HPDE6-E6E7 (cell line): Measurements from ENCODE around the gene SKI.
"Not testable (repeated sequence)": the region's sequence is repeated elsewhere in the genome, so short reads cannot be mapped to it uniquely, and the experiment has no call there.

Source experiments
- DNase-seq: peaks from one replicate; pipeline ENCODE4 v3.0.0; 2011; ENCODE audit warnings: missing footprints; ENCODE audit errors: extremely low spot score

SKI gene

DNA sequence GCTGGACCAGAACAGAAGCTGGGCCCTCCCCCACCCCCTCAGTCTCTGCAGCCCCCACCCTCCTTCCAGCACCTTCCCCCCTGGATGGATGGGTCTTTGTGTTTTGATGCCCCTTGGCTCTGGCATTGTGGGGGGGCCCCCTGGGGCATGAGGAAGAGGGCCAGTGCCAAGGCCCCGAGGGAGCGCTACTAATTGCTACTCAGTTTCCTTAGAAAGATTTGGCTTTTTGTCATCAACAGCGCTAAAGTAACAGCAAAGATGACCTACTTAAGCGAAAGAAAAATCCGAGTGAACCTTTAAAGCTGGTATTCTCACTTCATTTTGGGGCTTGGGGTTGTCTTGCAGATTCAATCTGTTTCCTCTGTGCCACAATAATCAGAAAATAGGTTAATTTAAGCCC is 63.5 kb downstream of the SKI start:
- no peak for DNase-seq

- DNase-seq: no peak
These were observed 64.8 kb downstream of the SKI start for GRCh38 chr1:2292725-2293450.

DNA sequence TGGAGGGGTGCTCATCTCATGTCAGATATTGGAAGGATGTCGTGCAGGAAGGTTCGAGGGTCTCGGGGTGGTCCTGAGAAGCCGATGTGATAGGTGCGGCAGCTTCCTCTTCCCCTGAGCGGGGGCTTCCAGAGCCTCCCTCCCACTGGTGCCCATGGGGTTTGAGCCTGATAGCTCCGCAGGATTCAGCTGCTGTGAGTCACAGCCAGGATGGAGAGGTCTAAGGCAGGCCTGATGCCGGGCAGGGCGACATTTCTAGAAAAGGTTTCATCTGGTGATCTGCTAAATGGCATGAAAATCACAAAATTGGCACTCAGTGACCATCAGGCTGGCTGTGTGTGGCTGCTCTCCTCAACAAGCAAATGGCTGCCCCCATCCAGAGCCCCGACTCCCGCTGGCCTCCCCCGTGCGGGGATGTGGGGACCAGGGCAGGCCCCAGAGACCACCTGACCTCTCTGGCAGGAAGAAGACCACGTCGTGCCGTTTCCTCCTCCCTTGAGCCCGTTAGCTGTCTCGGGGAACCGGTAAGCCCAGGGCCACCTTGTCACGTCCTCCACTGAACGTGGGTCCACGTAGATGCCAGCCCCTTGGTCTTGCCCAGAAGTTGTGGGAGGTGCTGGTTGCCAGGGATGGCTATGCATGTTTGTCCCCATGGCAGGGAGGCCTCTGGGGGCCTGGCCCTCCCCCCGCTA is 66.1 kb downstream of the SKI start:
- no peak for DNase-seq

DNA sequence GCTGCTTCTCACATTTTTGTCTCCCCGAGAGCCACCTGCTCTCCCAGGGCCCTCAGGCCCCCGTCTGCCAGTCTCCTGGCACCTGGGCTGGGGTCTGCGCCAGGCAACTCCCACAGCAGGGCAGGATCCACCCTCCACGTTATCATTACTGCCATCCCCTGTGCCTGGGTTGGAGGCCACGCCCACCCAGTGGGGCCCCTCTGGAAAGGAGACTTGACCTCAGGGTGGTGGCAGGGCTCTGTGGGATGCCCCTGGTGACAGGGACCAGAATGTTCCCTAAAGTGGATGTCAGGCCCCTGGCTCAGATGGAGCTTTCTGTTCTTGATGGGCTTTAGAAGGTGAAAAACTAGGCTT is 66.6 kb downstream of the SKI start:
- DNase-seq: no peak

GRCh38 chr1:2295526-2295925 is 67.4 kb downstream of the SKI start:
- no peak for DNase-seq

DNA sequence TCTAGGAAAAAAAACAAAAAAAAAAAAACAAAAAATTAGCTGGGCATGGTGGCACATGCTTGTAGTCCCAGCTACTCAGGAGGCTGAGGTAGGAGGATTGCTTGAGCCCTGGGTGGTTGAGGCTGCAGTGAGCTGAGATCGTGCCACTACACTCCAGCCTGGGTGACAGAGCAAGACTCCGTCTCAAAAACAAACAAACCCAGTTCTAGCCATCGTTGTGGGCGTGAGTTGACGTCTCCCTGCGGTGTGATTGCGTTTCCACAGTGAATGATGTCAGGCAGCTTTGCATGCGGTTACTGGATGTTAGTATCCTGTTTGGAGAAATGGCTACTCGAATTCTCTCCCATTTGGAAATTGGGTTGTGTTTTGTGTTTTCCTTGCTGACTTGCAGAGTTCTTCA is 68.1 kb downstream of the SKI start:
- DNase-seq: not testable (repeated sequence)

- no peak for DNase-seq
These were observed 68.5 kb downstream of the SKI start for GRCh38 chr1:2296614-2297013.

DNA sequence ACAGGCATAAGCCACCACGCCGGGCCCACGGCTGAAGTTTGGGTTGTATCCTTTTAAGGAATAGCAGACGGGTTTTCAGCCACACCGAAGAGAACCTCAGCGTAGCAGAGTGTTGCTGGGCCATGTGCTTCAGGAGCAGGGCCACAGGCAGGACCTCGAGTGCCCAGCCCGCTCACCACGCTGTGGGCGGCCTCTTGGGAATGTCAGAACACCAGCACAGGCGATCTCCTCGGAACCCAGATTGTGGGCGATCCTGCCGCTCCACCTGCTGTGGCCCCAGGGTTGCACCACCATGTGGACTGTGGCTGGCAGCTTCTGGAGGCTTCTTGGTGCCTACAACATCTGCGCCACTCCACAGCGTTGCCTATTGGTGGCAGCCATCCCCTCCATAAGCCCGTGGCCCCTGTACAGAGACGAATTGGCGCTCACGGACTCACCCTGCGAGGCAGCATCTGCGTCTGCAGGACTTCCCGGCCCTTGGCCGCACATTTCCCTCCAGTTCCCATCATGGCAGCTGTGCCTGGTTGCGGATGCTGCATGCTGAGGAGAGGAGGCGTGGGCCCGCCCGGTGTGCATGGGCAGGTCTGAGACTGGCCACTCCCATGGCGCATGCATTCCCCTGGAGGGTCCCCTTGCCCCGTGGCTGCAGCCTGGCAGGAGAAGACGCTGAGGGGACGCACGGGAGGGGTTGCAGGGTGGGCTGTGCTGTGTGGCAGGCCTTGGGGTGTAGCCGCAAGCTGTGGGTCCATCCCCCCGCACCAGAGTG is 69.3 kb downstream of the SKI start:
- DNase-seq: no peak

DNA sequence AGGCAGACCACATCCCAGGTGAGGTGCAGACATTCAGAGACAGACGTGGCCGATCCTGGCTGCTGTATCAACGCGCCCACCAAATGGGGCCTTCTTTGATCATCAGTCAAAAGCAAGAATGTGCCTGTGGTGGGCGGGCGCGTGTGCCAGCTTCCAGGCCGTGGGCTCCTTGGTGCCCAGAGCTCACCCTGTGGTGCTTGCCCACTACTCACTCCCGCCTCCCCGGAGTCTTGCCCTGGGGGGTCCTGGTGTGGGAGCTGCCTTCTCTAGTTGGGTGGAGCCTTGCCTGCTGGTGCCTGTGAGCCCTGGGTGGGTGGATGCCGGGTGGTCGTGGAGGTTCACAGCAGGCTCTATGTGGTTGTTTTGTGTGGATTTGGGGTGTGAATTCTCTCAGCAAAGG is 70.6 kb downstream of the SKI start:
- no peak for DNase-seq

DNA sequence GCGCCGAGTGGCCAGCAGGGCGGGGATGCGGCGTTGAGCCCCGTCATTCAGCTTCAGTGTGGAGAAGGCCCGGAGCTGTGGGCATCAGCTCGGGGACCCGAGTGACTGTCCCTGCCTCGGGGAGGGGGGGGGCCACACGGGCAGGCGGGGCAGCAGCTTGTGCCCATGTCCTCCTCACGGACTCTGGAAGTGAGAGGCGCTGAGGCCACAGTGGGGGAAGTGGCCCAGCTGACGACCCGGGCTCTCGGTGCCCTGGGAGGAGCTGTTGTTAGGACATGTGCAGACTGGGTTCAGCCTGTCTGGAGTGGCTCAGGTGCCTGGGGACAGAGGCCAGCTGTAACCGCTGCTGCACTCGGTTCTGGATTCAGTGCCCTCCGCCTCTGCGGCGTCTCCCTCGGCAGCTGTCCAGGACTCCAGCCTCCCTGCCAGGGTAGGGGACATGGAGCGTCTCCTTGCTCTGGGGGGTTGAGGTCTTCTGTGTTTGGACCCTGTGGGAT is 71.1 kb downstream of the SKI start:
- DNase-seq: no peak

- DNase-seq: no peak
These were observed 72.1 kb downstream of the SKI start for GRCh38 chr1:2300004-2300771.

- no peak for DNase-seq
These were observed 72.9 kb downstream of the SKI start for GRCh38 chr1:2300851-2301606.

DNA sequence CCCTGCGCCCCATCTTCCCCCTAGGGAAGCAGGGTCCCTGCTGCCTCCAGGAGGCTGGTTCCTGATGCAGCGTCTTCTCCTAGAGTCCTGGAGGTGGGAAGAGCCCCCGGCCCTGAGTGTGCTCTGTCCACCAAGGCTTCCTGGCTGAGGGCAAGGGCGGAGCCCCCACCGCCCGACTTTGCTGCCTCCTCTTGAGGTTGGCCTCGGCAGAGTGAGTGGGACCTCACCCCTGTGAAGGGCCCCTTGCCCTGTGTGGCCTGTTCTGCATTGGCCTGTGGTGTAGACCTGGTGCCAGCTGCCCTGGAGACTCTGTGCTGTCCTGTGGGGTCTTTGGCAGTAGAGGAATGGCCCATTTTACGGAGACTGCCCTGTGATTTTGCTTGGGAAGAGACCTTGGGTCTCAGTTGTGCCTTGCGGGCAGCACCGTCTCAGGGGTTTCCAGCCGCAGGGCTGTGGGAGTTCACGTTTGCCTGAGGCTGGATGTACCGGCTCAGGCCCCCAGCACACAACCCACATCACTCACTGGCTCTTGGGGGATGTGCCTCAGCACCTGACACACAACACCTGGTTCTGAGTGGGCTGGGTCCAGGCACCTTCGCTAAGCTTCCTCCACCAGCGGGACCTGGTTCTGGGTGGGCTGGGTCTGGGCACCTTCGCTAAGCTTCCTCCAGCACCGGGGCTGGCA is 73.6 kb downstream of the SKI start:
- no peak for DNase-seq

GRCh38 chr1:2302292-2302925 is 74.3 kb downstream of the SKI start:
- DNase-seq: no peak

- DNase-seq: no peak
These were observed 75.1 kb downstream of the SKI start for GRCh38 chr1:2303016-2303775.

DNA sequence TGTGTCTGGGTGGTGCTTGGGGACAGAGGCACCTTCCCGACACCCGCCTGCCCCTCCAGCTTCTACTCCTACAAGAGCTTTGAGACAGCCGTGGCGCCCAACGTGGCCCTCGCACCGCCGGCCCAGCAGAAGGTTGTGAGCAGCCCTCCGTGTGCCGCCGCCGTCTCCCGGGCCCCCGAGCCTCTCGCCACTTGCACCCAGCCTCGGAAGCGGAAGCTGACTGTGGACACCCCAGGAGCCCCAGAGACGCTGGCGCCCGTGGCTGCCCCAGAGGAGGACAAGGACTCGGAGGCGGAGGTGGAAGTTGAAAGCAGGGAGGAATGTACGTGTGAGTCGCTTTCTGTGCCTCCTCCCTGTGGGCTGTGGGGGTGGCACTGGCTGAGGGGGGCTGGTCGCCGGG is 75.7 kb downstream of the SKI start:
- DNase-seq: no peak

GRCh38 chr1:2304282-2304681 is 76.2 kb downstream of the SKI start:
- no peak for DNase-seq

DNA sequence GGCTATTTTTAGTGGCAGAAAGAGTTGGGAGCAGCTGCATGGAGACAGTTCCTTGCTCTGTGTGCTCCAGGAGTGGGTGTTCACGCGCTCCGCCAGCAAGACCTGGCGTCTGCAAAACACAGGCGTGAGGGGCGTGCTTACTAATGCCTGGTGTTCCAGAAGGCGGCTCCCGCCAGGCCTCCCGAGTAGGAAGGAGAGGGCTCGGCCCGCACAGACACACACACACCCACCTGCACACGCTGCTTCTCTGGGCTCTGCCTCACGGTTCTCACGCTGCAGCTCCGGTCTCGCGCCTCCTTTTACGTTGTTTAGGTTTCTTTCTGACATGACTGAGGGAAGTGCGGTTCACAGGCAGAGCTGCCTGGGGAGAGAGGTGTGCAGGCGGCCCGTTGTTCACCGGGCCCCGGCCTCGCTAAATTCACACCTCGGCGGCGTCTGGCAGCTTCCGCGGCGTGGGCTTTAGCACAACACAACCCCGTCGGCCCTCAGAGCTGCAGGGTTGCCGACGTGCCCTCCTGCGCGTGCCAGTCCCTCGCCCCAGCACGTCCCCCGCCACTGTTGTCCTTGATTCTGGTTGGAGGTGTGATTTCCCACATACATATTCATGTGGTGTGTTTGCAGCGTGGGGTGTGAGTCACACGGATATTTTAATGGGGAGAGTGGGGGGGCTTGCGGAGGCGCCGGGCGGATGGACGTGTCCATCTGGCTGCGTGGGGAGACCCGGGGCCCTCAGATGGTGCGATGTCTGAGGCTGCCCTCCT is 77.0 kb downstream of the SKI start:
- DNase-seq: no peak
